K562 (cell line): ENCODE data around the gene ZNF616. TPM values are rescaled to one million over a fixed set of nuclear protein-coding genes. Genes with fewer than 3 reads are reported as not detected.

Source experiments
- ATF7 ChIP-seq: fragments of 450-650 bp; IDR thresholded peaks from 2 replicates; pipeline ENCODE4 v1.7.1; 2014; ENCODE audit warnings: mild to moderate bottlenecking, moderate library complexity
- COPS2 ChIP-seq: fragments of 450-650 bp; conservative IDR thresholded peaks from 2 replicates; pipeline ENCODE4 v1.6.1; 2016; ENCODE audit warnings: mild to moderate bottlenecking, moderate library complexity
- CREB1 ChIP-seq, 2 experiments: sonication (generic) in 1 of 2; formaldehyde crosslinking in 1 of 2; IDR thresholded peaks; 2 replicates each; pipeline versions ENCODE4 v1.6.1 to v1.8.0; 2012 to 2022; ENCODE audit warnings: inconsistent platforms in 1 of 2, mild to moderate bottlenecking in 1 of 2, missing genetic modification reagents in 1 of 2, moderate library complexity in 1 of 2
- ELF2 ChIP-seq: fragments of 250-450 bp; sonication (Bioruptor Pico); IDR thresholded peaks from 2 replicates; pipeline ENCODE4 v1.5.0; 2021; ENCODE audit warnings: mild to moderate bottlenecking
- HDAC6 ChIP-seq: IDR thresholded peaks from 2 replicates; pipeline ENCODE4 v1.6.1; 2012; ENCODE audit warnings: low read depth, mild to moderate bottlenecking, control low read depth, inconsistent platforms, low read length, moderate library complexity
- NR2F6 ChIP-seq: fragments of 450-650 bp; formaldehyde crosslinking; IDR thresholded peaks from 2 replicates; pipeline ENCODE4 v1.4.0; 2020; ENCODE audit warnings: mild to moderate bottlenecking
- NR4A1 ChIP-seq, 2 experiments: fragments of 250-450 bp in 1 of 2; fragments of 450-650 bp in 1 of 2; sonication (Bioruptor Pico) in 1 of 2; IDR thresholded peaks; 2 replicates each; pipeline versions ENCODE4 v1.4.0 to v1.6.1; 2016 to 2020; ENCODE audit warnings: mild to moderate bottlenecking in 2 of 2, missing compliant biosample characterization in 1 of 2, missing genetic modification characterization in 1 of 2, moderate library complexity in 1 of 2
- PML ChIP-seq: IDR thresholded peaks from 2 replicates; pipeline ENCODE4 v1.6.1; 2012; ENCODE audit warnings: low read length, inconsistent platforms
- PREB ChIP-seq: sonication (generic); formaldehyde crosslinking; IDR thresholded peaks from 2 replicates; pipeline ENCODE4 v1.8.1; 2023; ENCODE audit warnings: mild to moderate bottlenecking, missing genetic modification reagents
- RBM34 ChIP-seq: fragments of 200-400 bp; formaldehyde crosslinking; IDR thresholded peaks from 2 replicates; pipeline ENCODE4 v1.6.1; 2018; ENCODE audit warnings: low read length, borderline replicate concordance; ENCODE audit not compliant: insufficient read depth
- RFX5 ChIP-seq: IDR thresholded peaks from 2 replicates; pipeline ENCODE4 v1.6.1; 2011; ENCODE audit warnings: low read depth, mild to moderate bottlenecking, improper control_type of control experiment, low read length
- TSC22D4 ChIP-seq: fragments of 450-650 bp; IDR thresholded peaks from 2 replicates; pipeline ENCODE4 v1.6.1; 2016; ENCODE audit warnings: missing genetic modification characterization, missing biosample characterization, control low read depth
- XRCC4 ChIP-seq: IDR thresholded peaks from one replicate; pipeline ENCODE4 v1.6.1; 2011; ENCODE audit not compliant: insufficient read depth, insufficient read length; ENCODE audit errors: extremely low read depth
- ZBTB7A ChIP-seq: IDR thresholded peaks from 2 replicates; pipeline ENCODE4 v1.6.1; 2011; ENCODE audit warnings: low read depth, mild to moderate bottlenecking, low read length, moderate library complexity, borderline replicate concordance; ENCODE audit not compliant: control insufficient read depth
- ZNF121 ChIP-seq: sonication (generic); formaldehyde crosslinking; conservative IDR thresholded peaks from 2 replicates; pipeline ENCODE4 v1.8.0; 2022; ENCODE audit warnings: missing genetic modification reagents
- ZNF212 ChIP-seq: fragments of 450-650 bp; formaldehyde crosslinking; IDR thresholded peaks from 2 replicates; pipeline ENCODE4 v1.4.0; 2020; ENCODE audit warnings: mild to moderate bottlenecking
- ZNF431 ChIP-seq: sonication (generic); formaldehyde crosslinking; IDR thresholded peaks from 2 replicates; pipeline ENCODE4 v1.8.0; 2022; ENCODE audit warnings: mild to moderate bottlenecking, missing genetic modification reagents
- ZNF696 ChIP-seq: fragments of 250-450 bp; sonication (Bioruptor Pico); conservative IDR thresholded peaks from 2 replicates; pipeline ENCODE4 v1.4.0; 2020; ENCODE audit warnings: mild to moderate bottlenecking, moderate library complexity
- polyA plus RNA-seq, 8 experiments: library from polyadenylated mRNA; depleted of rRNA in 4 of 8; stranded (reverse) in 5 of 8; unstranded in 3 of 8; fragments of >200 nt; fragmentation: Nextera tagmentation in 2 of 8; fragmentation: Illumina TruSeq in 1 of 8; extraction: Ambion mirVana in 2 of 8; extraction: Trizol in 1 of 8; gene quantifications; 2 replicates each; pipeline versions ENCODE4 v1.2.1 to v1.2.3, GENCODE V29; 2011 to 2014; ENCODE audit warnings: inconsistent platforms in 1 of 8, missing spikeins in 1 of 8
- total RNA-seq, 7 experiments: library from RNA; depleted of rRNA in 6 of 7; stranded (reverse); fragments of >200 nt in 6 of 7; fragmentation: Illumina TruSeq in 2 of 7; extraction: Trizol in 2 of 7; gene quantifications; 2 replicates each; pipeline versions ENCODE4 v1.2.1 to v1.2.3, GENCODE V29; 2011 to 2021; ENCODE audit warnings: low replicate concordance in 1 of 7
- TF ChIP-seq, protein P1 (sequence below), 2 experiments: fragments of 450-650 bp; IDR thresholded peaks; 2 replicates each; pipeline ENCODE4 v1.6.1; 2016
- TF ChIP-seq, protein P2 (sequence below): fragments of 250-450 bp; sonication (Bioruptor Pico); IDR thresholded peaks from 2 replicates; pipeline ENCODE4 v1.5.0; 2021; ENCODE audit warnings: mild to moderate bottlenecking, moderate library complexity
- TF ChIP-seq, protein P3 (sequence below): sonication (generic); formaldehyde crosslinking; IDR thresholded peaks from 2 replicates; pipeline ENCODE4 v1.8.0; 2022; ENCODE audit warnings: missing genetic modification reagents, mild to moderate bottlenecking, borderline replicate concordance

The ZNF616 gene
- total and polyA plus RNA-seq, 9 of the 15 experiments (the other 6 are each of a cell fraction or from before 2014, with no cell fraction given): 3.4 to 13.0 (median 6.7) TPM

GRCh38 chr19:52139252-52140031, at the start of gene ZNF616 (continued):
- TF ChIP-seq ZBTB7A (peak; percentile 95), RFX5 (no peak), ELF2 (CRISPR knock-in tag) (peak; percentile 74), ATF7 (peak; percentile 72), NR4A1 (CRISPR knock-in tag; IDR thresholded peaks at IDR 0.05) (no peak), NR4A1 (tag; IDR thresholded peaks at IDR 0.05) (no peak), PREB (CRISPR knock-in tag) (no peak), ZNF121 (CRISPR knock-in tag) (no peak), ZNF431 (CRISPR knock-in tag) (no peak), ZNF212 (CRISPR knock-in tag) (no peak), TSC22D4 (tag) (no peak), NR2F6 (CRISPR knock-in tag) (no peak), PML (peak; percentile 75; the same call in 1 of the 2 replicates), COPS2 (no peak), XRCC4 (no peak), ZNF696 (CRISPR knock-in tag) (no peak), RBM34 (no peak), CREB1 (IDR thresholded peaks at IDR 0.05) (no peak), CREB1 (CRISPR knock-in tag; IDR thresholded peaks at IDR 0.05) (no peak; the same call in 1 of the 2 replicates), HDAC6 (no peak)
- TF ChIP-seq, protein P1, sequence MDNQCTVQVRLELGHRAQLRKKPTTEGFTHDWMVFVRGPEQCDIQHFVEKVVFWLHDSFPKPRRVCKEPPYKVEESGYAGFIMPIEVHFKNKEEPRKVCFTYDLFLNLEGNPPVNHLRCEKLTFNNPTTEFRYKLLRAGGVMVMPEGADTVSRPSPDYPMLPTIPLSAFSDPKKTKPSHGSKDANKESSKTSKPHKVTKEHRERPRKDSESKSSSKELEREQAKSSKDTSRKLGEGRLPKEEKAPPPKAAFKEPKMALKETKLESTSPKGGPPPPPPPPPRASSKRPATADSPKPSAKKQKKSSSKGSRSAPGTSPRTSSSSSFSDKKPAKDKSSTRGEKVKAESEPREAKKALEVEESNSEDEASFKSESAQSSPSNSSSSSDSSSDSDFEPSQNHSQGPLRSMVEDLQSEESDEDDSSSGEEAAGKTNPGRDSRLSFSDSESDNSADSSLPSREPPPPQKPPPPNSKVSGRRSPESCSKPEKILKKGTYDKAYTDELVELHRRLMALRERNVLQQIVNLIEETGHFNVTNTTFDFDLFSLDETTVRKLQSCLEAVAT (IDR thresholded peaks at IDR 0.05): no peak
- TF ChIP-seq, protein P2, sequence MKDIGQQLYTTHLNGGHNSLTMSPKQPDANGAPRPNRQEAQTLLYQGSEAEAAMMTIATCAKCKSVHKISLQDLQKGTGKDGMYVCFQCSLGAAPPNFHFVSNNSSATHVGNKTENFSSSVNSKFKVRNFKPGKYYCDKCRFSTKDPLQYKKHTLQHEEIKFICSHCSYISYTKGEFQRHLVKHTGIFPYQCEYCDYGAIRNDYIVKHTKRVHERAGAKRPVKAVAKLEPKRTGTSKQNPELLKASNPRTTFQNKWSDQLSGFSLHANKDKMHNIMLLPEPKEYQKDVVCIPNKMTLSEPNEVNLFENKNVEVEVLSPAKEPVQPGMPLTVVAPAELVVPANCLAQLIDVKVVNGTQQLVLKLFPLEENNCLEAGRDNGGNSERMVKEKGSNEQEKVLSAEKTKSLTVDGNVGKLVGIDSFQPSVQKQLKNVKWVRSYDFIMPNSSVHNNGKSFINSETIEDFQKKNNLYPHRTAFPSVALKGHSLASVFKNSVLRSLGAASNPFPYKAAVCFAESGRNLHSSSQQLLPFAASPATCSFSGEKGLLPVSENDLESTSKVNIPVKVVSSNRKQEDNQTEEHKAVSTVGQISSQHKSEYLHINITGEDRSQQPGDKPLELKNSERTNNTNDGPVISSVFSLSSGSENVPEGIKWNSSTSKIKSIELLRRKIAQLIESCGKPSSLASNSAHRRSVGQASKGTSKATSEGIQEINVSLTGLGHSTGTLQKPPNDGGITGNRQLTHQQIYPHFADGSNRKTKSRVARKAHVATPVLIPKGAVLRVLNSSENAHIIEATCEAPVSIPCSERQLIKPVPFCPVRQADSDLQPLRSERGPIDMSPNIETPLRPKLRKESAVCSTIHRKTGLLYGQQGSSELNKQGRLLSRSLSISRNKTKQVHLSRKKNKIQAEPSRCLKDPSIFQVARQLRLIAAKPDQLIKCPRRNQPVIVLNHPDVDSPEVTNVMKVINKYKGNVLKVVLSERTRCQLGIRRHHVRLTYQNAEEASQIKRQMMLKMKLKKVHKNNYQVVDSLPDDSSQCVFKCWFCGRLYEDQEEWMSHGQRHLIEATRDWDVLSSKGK (CRISPR knock-in tag): no peak
- TF ChIP-seq, protein P3, sequence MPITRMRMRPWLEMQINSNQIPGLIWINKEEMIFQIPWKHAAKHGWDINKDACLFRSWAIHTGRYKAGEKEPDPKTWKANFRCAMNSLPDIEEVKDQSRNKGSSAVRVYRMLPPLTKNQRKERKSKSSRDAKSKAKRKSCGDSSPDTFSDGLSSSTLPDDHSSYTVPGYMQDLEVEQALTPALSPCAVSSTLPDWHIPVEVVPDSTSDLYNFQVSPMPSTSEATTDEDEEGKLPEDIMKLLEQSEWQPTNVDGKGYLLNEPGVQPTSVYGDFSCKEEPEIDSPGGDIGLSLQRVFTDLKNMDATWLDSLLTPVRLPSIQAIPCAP (CRISPR knock-in tag): no peak
